GM04503 (cell line): ENCODE data around the gene ENOX1.
A peak's percentile ranks its signal among the peaks of the same experiment; 100 is the strongest.

ENCODE experiments used
- DNase-seq: peaks from one replicate; pipeline ENCODE4 v3.0.0-alpha.2; 2012; ENCODE audit warnings: low read depth

The ENOX1 gene

DNA sequence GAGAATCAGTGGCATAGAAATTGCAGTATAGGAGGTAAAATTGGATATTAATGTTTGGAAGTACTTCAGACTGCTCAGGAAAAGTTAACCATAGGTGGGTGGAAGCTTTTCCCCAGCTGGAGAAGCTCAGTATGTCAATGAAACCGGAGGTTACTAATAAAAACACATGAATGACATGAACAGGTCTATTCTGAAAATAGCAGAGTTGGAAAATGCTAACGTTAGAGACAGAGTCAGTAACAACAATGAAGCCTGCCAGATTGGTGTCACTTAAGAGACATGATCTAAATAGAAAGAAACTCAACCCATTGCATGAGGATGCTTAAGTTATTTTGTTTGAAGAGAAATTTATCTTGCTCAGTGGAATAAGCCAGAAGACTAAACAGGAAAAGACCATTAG, 398.9 kb downstream of the ENOX1 start:
- DNase-seq: no peak

GRCh38 chr13:43383498-43384165, 403.1 kb downstream of the ENOX1 start:
- DNase-seq: no peak

- DNase-seq: no peak
Measured at GRCh38 chr13:43379738-43380137, 407.0 kb downstream of the ENOX1 start.

DNA sequence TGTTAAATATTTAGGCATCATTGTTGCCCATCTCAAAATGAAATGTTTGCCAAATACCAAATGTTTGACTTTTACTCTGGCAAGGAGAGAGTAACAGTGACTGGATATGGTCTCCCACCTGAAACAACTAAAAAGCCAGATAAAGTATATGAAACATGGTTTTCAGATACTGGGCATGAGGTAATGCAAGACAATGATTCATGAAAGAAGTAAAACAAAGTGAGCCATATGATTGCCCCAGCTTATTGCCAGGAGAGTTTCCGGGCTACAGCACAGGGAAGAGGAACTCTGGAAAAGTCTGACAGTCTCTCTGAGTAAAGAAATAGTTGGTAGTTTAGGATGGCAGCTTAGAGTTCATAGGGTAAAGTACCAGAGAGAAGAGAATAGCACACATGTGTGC, 408.8 kb downstream of the ENOX1 start:
- DNase-seq: no peak

- no peak for DNase-seq
Measured at GRCh38 chr13:43377149-43377548, 409.6 kb downstream of the ENOX1 start.

- DNase-seq: no peak
Measured at GRCh38 chr13:43376596-43376995, 410.2 kb downstream of the ENOX1 start.

- no peak for DNase-seq
Measured at GRCh38 chr13:43375797-43376465, 410.8 kb downstream of the ENOX1 start.

- peak; percentile 54 for DNase-seq
Measured at GRCh38 chr13:43374621-43375020, 412.2 kb downstream of the ENOX1 start.

- DNase-seq: no peak
Measured at GRCh38 chr13:43373400-43373799, 413.4 kb downstream of the ENOX1 start.

- DNase-seq: no peak
Measured at GRCh38 chr13:43370842-43371241, 415.9 kb downstream of the ENOX1 start.

DNA sequence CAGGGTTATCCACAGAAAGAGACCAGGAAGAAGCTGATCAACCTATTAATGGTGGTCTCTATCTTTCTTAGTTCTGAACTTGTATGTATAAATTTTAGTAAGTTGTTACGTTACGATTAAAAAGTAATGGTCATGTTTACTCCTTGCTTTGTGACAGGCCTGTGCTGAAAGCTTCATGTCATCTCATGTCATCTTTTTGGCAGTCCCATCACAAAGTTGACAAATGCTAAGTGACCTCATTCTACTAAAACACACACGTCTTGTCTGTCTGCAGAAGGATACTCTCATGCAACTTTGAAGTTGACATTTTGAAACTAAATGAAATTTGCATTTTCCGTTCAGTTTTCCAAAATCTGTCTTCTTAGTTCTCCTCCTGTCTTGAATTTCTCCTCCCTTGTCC, 417.5 kb downstream of the ENOX1 start:
- DNase-seq: no peak

DNA sequence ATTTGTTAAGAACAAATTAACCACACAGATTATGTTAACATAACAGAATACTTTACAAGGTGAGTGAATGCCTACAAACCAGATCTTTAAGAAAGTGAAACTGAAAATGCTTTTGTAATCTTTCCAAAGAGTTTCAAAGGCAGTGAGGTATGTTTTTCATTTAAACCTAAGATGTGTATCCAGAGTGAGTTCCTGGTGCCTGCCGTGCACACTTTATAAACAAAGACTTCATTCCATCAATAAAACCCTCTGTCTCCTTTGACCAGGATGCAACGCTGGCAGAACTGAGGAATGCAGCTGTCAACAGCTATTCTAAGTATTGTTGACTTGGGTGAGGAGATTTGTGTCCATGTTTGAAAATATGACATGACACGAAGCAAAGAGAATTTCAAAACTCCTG, 418.8 kb downstream of the ENOX1 start:
- no peak for DNase-seq

GRCh38 chr13:43365039-43365344, 421.8 kb downstream of the ENOX1 start:
- DNase-seq: no peak

DNA sequence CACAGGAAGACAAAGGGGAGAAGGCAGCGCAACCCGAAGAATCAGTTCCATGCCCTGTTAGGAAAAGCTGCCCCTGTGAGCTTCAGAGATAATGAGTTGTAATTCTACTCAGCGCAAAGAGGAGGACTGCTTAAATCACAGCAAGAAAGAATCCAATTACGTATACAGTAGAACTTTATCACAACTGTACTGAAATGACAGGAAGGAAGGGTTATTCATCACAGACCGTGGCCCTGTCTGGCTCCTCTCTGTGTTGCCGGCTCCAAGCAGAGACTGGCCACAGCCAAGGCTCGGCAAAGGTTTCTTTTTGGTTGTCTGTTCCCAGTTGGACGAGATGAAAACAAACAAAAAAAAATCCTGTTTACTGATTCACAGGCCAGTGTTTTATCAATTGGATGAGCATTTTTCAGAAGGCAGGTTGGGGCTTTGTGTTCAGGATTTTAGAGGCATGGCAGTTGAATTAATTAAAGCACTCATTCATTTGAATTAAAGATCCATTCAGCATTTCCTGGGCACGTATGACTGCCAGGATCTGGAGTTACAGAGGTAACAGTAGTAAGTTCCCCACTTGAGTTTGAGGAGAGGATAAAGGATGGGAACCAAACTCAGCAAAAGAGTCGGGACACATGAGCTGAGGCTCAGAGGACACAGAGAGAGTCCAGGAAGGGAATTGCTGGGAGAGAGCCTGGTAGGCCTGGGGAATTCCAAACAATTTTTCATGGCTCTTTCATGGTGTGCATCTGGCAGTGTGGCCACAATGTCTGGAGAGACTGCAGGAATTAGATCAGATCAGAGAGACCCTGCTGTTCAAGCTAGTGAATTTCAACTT, 422.3 kb downstream of the ENOX1 start:
- no peak for DNase-seq

DNA sequence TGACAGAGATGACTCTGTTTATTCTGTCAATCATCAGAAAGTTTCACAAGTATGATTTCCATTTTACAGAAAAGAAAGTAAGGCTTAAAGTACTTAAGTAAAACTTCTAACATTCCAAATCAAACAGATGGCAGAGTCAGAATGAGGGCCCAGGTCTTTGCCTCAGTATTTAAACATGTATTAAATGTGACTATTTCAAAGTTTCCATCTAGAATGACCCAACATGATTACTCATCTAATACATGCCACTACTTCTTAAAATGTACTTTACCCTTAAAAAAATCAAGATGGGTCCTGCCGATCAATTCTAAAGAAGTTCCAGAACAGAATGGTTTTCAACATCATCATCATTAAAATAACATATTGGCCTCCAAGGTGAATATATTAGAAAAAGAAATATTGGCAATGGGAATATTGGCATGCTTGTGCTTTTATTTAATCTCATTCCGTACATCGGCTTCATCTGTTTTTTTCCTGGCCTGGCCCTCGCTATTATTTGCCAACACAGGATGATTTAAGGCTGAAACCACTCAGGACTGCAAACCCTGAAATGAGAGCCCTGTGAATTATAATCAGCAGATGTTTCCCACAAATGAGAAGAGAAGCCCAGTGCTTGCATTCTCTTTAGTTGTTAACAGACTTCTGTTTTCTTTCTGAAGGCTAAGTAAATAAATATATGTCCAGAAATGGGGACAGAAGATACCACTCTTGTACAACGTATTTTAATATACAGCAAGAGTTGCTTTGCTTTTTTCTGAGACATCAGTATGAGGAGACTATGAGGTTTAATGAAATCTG, 423.4 kb downstream of the ENOX1 start:
- no peak for DNase-seq

DNA sequence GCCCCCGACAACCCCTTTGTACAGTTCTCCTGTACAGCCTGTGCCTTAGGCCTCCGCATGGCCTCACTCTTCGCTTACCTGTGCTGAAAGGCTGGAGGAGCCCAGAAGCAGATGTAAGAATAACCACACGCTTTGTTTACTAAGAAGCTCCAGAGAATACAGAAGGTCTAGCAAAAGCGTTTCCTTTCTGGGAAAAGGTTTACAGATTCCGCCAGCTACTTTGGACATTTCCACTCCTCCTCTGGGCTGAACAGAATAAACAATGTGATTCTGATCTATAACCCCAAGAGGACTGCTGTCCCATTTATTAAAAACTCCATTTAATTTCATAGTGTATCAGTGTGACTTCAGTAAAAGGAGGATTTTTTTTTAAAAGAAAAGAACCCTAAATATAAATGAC, 424.2 kb downstream of the ENOX1 start:
- DNase-seq: no peak

DNA sequence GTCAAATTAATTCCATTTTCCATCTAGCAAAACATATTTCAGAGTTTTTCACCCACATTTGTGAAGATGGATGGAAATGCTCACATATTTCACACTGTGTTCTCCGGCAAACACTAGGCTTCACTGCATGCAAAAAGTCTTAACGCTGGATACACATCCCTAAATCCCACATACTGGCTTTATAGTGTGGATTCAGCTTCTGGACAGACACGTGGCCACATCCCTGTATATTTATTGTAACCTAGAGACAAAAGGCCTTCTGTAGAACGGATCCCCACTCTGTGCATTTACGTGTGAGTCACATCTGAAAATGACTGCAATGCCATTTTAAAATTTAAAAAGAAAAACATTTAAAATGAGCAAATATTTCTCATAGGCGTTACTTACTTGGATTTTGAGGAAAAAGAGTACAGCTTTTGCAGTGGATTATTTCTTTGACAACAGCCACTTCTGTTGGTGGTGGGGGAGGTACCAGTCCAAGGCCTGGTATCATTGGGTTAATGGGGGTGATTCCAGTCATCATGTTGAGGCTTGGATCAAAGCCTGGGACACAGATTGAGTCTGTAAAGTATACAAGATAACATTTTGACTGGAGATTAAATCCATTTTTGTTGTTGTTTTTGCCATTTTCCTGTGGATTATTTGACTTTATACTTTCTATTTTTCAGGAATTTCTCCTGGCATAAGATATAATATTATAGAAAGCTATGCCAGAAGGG, 425.7 kb downstream of the ENOX1 start:
- DNase-seq: no peak

DNA sequence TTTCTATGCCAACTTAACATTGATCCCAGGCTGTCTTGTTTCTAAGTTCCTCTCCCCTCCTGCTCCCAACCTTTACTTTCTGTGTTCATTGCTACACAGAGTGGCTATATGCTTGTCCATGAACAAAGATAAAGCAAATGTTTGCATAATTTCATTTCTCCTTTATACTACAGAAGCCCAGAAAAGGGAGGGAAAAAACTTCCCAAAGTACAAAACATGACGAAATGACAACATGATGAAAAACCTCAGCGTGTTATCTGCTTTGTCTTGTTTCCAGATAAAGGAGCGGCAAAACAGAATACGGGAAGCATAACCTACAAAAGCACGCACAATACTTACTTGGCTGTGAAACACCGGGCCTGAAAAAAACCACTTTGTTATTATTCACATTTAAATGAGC, 426.6 kb downstream of the ENOX1 start:
- no peak for DNase-seq

GRCh38 chr13:43359536-43359935, 427.2 kb downstream of the ENOX1 start:
- no peak for DNase-seq

- DNase-seq: no peak
Measured at GRCh38 chr13:43357564-43357963, 429.2 kb downstream of the ENOX1 start.

- DNase-seq: no peak
Measured at GRCh38 chr13:43356567-43356966, 430.2 kb downstream of the ENOX1 start.

DNA sequence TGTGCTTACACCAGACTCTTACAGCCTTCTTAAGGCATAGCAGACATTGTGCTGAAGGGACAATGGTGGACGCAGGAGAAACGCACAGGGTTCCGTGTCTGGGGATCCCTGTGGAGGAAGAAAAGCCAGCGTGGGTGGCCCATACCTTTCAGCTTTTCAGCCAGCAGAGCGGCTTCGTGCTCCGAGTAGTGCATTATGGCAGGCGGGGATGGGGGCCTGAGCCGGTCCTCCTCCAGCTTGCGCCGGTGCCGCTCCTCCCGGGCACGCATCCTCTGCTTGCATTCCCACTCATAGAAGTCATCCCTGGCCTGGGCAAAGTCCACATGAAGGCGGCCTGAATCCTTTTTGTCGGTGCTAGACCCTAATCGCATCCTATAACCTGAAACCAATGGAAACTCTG, 431.0 kb downstream of the ENOX1 start:
- no peak for DNase-seq
